H7 (cell line): ENCODE measurements around the gene CAMK1D. TPM values are rescaled to one million over a fixed set of nuclear protein-coding genes. Genes with fewer than 3 reads are reported as not detected.

Experiments used
- DNase-seq: peaks from one replicate; pipeline ENCODE4 v3.0.0; 2012
- H3K27me3 ChIP-seq: 2 replicates; pipeline ENCODE4 v1.6.0; 2011; ENCODE audit warnings: mild to moderate bottlenecking, low read length; ENCODE audit not compliant: control insufficient read depth, insufficient read depth
- H3K36me3 ChIP-seq: replicated peaks from 2 replicates; pipeline ENCODE4 v1.5.1; 2011; ENCODE audit warnings: low read length; ENCODE audit not compliant: control insufficient read depth, insufficient read depth
- H3K4me3 ChIP-seq: 2 replicates; pipeline ENCODE4 v1.5.1; 2011; ENCODE audit warnings: low read depth, mild to moderate bottlenecking, control low read depth, low read length, moderate library complexity; ENCODE audit not compliant: insufficient read depth
- total RNA-seq: library from RNA; depleted of rRNA; stranded (reverse); fragments of >200 nt; shearing (Covaris generic); gene quantifications from 2 replicates; pipeline ENCODE4 v1.2.3, GENCODE V29; 2014

Gene CAMK1D
- total RNA-seq, 1 experiment from 2014 or later, result 2.9 TPM

DNA sequence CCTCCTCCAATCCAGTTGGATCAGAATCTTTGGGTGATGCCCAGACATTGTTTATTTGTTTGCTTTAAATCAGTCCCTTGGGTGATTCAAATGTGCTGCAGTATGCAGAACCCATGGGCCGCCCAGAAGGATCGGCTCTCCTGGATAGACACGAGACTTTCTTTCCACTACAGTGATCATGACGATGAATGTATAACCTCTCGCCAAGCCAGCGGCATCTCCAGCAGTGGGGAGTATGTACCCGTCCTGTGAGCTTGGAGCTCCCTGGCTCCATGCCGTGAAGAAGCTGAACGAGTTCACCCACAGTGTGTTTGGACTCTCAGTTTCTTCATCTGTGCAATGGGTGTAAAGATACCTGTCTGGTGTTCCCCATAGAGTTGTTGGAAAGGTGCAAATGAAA is 162.3 kb downstream of the CAMK1D start:
- H3K36me3 ChIP-seq, result no peaks in the 10 kb centered on the region
- DNase-seq, result no peak

DNA sequence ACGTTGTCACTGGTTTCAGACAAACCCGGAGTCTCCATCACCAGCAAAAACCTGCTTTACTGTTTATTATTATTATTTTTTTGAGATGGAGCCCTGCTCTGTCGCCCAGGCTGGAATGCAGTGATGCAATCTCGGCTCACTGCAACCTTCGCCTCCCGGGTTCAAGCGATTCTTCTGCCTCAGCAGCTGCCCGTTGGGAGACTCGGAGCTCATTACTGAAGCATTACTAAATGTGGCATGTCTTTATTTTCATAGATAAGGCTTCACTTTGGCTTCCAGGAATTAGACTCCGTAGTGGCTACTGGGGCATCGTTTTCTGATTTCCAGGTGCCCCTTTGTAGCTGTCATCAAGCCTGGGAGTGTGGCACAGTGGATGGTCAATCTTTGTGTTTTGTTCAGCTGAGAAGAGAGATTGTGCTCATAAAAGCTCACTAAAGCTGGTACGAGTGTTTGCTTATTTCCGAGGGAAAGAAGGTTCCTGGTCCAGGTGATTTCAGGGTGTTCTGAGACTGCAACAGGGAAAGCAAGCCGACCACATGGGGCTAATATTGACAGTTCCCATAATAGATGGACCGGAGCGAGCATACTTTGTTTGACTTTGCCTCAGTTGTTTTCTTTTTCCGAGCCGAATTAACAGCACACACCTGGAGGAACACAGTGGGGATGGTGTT is 163.1 kb downstream of the CAMK1D start:
- no peaks in the 10 kb centered on the region for H3K36me3 ChIP-seq
- no peak overlapping the region for H3K4me3 ChIP-seq
- no peaks in the 10 kb centered on the region for H3K27me3 ChIP-seq
- DNase-seq, result no peak

More for the DNA sequence above, 162.3 kb downstream of the CAMK1D start:
- H3K27me3 ChIP-seq, result no peaks in the 10 kb centered on the region
- no peak overlapping the region for H3K4me3 ChIP-seq

DNA sequence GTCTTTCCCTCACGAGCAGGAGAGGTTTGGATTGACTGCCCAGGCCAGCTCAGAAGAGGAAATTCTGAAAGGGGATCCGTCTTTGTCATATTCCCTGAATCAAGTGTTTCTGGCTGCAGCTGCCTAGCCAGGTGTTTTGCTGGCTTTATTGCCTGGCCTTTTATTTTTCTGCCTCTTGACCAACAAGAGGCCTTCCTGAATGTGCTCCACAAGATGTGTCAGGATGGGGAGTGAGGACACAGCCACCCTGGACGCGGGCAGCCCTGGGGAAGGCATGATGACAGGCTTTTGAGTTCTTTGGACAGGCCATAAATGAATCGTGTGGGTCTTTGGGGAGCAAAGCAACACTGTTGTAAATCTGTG is 163.6 kb downstream of the CAMK1D start:
- no peak for DNase-seq
- Histone ChIP-seq H3K36me3 (no peaks in the 10 kb centered on the region), H3K4me3 (no peak overlapping the region), H3K27me3 (no peaks in the 10 kb centered on the region)

DNA sequence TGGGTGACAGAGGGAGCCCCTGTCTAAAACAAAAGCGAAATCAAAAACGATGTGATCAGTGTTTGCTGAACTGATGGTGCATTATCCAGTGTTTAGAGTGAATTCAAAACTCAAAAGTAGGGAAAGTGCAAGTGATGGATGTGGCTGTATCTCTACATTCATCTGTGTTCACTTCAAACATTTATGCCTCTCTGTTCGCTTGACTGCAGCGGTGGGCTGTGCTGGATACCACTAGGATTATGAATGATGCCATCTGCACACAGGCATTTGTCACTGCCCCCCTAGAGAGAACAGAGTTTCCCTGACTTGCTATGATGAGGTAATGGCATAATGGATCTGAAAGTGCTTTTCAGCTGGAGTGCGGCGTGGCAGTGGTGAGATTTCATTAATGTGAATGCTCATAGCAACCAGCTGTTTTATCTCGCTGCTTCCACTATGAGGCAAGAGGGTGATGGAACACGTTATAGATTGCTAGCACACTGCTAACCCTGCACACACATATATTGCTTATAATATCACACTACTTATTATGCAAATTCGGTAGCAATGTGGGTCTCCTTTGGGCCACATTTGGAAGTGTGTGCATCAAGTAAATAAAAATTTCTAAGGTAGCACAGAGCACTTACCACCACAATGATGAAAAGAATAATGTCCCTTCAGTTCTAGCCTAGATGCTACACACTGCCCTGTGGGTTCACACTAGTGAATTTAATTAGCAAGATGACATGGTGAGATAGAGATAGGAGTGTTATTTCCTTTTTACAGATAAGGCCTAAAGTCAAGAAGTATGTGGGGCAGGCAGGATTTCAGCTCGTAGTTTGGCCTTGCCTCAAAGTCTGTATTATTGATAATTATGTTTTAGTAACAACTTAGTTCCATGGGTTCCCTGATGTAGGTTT is 164.7 kb downstream of the CAMK1D start:
- Histone ChIP-seq H3K4me3 (no peak overlapping the region), H3K36me3 (no peaks in the 10 kb centered on the region), H3K27me3 (no peaks in the 10 kb centered on the region)
- DNase-seq, result no peak

DNA sequence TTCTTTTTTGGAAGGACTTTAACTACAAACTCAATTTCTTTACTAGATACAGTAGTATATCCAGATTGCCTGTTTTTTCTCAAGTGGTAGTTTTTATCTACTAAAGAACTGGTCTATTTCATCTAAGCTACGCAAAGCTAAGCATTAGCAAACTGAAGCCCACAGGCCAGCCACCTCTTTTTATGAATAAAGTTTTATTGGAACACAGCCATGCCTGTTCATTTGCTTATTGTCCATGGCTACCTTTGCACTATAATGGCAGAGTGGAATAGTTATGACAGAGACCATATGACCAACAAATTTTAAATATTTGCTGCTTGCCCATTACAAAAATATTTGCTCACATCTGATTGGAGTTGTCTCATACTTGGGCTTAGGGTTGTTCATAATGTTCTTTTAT is 168.7 kb downstream of the CAMK1D start:
- Histone ChIP-seq H3K27me3 (no peaks in the 10 kb centered on the region), H3K4me3 (no peak overlapping the region), H3K36me3 (no peaks in the 10 kb centered on the region)
- no peak for DNase-seq

DNA sequence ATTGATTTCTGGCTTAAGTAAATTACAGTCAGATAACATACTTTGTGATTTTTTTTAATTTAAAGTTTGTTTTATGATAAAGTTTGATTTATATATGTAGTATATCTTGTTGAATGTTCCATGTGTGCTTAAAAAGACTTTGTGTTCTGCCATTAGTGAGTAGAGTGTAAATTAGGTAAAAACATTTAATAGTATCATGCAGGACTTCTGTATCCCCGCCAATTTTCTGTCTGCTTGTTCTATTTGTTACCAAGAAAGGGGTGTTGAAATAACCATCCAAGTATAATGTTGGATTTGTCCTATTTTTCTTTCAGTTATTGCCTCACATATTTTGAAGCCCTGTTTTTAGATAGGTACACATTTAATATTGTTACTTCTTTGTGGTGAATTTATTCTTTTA is 172.1 kb downstream of the CAMK1D start:
- no peaks in the 10 kb centered on the region for H3K27me3 ChIP-seq
- H3K4me3 ChIP-seq, result no peak overlapping the region
- no peaks in the 10 kb centered on the region for H3K36me3 ChIP-seq
- no peak for DNase-seq

DNA sequence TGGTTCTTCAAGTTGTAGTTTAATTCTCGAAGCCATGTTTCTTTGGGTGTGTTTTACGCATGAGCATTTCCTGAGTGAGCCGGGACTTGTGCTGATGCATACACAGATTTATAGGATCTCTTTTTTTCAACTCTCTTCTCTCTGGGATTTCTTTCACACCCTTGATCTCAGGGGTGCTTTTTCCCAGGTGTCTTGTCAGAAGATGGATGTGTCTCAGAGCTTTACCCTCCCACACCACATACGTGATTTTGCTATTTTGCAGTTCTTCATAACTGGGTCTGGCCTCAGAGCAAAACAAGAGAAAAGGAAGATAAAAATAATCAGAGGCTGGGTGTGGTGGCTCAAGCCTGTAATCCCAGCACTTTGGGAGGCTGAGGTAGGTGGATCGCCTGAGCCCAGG is 177.0 kb downstream of the CAMK1D start:
- Histone ChIP-seq H3K4me3 (no peak overlapping the region), H3K27me3 (no peaks in the 10 kb centered on the region), H3K36me3 (no peaks in the 10 kb centered on the region)
- DNase-seq, result no peak

DNA sequence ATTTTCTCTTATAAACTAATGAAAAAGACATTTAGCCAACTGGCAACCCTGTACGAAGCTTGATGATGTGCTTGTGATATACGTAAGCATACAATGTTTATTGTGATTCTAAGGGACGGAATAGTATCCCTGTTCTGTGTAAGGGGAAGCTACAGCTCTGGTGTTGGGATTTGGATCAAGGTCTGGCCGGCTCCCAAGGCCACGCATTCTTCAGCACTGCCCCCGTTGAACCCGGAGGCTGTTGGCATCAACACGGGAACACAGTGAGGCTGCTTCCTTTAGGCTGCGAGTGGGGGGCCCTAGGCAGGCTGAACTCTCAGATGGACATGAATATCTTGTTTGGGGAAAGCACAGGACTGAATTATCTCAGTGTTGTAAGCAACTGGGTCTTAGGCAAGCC is 180.6 kb downstream of the CAMK1D start:
- Histone ChIP-seq H3K4me3 (no peak overlapping the region), H3K27me3 (no peaks in the 10 kb centered on the region), H3K36me3 (no peaks in the 10 kb centered on the region)
- DNase-seq, result no peak

DNA sequence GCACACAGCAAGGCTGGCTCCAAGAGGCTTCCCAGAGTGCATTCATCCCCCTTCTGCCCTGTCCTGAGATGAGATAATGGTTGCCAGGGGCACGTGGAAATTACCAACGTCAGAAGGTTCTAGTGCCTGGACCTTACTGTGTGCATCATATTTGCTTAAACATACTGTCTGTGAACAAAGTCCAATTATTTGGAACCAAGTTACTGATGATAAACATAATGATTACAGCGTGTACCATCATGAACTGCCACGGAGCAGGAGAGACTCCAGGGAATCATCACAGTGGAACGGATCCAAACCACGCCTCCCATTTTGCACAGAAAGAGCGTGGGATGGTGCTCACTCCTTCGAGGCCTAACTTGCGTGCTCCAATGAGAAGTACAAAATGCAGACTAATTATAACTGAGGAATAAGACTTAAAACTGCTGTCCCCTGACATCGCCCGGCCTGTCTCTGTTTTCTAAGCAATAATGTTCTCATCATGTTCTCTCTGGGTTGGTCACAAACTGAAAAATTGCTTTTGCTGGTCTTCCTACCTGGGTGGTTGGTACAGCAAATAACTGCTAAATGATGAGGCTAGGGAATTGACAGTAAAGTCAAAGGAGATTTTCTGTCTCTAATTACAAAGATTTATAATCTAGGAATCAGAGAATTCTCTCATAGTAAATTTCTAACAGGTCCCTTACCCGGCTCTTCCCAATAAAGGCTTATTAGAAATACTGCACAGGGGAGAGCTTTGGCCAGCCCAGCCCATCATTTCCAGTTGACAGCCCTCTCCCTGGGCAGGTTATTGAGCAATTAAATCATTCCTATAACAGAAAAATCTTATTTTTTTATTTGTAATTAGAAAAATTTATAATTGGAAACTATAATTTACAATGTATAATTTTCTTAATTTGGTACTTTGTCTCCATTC is 182.2 kb downstream of the CAMK1D start:
- H3K36me3 ChIP-seq, result no peaks in the 10 kb centered on the region
- H3K4me3 ChIP-seq, result no peak overlapping the region
- H3K27me3 ChIP-seq, result no peaks in the 10 kb centered on the region
- DNase-seq, result no peak

DNA sequence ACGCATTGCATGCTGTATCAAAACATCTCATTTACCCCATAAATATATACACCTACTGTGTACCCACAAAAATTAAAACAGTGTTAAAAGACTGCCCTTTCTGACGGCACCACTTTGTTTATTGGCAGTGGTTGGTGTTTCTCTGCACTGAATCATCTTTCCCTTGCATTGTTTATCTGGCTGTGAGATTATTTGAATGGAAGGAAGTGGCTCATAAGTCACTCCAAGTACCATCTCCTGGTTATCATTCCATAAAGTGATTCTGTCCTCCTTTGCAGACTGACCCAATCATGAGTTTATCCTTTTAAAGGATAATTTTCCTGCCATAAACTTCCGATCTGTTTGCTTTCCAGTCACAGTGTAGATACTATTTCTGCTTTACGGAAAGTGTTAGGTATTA is 183.8 kb downstream of the CAMK1D start:
- Histone ChIP-seq H3K4me3 (no peak overlapping the region), H3K27me3 (no peaks in the 10 kb centered on the region), H3K36me3 (no peaks in the 10 kb centered on the region)
- DNase-seq, result no peak

DNA sequence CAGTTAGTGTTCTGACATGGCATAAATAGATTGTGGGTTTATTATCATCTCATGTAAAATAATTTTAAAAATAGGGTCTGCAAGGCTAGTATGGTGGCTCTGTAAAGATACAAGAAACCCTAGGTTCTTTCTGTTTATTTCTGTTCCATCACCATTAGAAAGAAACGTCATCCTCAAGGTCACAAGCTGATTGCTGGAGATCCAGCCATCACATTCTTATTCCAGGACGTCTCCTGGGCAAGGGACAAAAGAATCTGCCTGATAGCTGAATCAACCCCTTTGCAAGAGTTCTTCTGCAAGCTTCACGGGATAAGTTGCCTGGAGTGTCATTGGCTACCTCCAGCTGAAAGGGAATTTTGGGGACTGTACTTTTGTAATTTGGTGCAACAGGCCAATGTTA is 184.4 kb downstream of the CAMK1D start:
- Histone ChIP-seq H3K36me3 (no peaks in the 10 kb centered on the region), H3K27me3 (no peaks in the 10 kb centered on the region), H3K4me3 (no peak overlapping the region)
- no peak for DNase-seq

DNA sequence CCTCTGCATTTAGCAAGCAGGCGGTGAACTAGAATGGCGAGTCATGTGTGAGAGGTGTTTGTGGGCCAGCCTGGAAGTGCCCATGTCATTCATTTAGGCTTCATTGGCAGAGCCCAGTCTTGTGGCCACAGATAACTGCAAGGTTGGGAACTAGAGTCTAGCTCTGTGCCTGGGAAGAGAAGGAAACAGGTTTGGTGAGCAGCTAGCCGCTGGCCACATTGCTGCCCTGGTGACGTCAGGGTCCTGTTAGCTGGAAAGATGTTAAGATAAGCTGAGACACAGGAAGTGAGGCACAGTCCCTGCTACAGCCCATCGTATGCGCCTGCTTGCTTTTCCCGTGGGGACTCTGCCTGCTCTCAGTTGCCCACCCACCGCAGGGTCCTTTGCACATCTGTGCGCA is 185.5 kb downstream of the CAMK1D start:
- Histone ChIP-seq H3K27me3 (no peaks in the 10 kb centered on the region), H3K36me3 (no peaks in the 10 kb centered on the region), H3K4me3 (no peak overlapping the region)
- no peak for DNase-seq

DNA sequence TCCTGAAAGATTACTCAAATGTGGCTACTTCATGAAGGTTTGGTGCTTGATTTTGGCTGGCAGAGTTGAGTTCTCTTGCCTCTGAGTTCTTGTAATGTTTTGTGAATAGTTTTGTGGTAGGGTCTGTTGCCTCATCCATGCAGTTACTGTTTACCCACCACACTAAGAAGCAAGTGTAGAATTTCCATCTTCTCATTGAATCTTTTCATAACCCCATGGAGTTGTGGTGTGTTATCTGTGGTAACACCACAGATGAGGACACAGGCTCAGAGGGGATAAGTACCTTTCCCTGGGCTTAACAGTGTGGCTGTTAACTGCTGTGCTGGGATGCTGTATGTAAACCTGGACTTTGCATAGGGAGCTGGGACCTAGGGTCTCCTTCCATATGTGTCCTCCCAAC is 186.3 kb downstream of the CAMK1D start:
- Histone ChIP-seq H3K27me3 (no peaks in the 10 kb centered on the region), H3K36me3 (no peaks in the 10 kb centered on the region), H3K4me3 (no peak overlapping the region)
- DNase-seq, result no peak

DNA sequence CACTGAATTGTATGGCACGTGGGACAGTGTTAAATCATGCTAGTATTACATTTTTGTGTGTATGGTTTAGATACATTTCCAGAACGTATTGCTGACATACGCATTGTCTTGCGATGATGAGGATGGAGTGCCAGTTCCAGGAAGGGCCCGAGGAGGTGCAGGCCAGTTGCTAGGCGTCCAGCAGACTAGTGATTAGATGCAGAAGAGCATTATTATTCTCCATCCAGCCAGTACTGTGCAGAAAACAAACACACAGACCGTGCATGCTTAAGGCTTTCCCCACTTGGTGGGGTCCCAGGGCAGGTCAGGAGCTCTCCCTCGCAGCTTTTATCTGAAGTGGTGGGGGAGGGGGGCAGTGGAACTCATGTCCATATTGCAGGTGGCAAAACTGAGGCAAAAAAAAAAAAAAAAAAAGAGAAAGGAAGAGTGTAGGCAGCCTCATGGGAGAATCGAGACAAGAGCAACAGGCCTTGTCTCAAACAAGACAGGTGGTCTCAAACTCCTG is 189.2 kb downstream of the CAMK1D start:
- Histone ChIP-seq H3K36me3 (no peaks in the 10 kb centered on the region), H3K4me3 (no peak overlapping the region), H3K27me3 (no peaks in the 10 kb centered on the region)
- no peak for DNase-seq
